ENCODE results near the gene RHBDF2.
A peak's percentile ranks its signal among the peaks of the same experiment; 100 is the strongest.

RHBDF2 gene

GRCh38 chr17:76452660-76453430 is 48.4 kb downstream of the RHBDF2 start, which contains the start of gene UBE2O:
Gene UBE2O, minus strand, starts transcription at chr17:76453152. Its CDS starts 11 bp downstream, at chr17:76453141.
- DNase-seq, result peak; percentile 94

GRCh38 chr17:76452127-76452659 is 49.0 kb downstream of the RHBDF2 start:
- DNase-seq, result peak; percentile 54

GRCh38 chr17:76451506-76451905 is 49.7 kb downstream of the RHBDF2 start:
- DNase-seq, result peak; percentile 39

- no peak for DNase-seq
These were observed 52.1 kb downstream of the RHBDF2 start for GRCh38 chr17:76449126-76449525.

- DNase-seq, result no peak
These were observed 53.1 kb downstream of the RHBDF2 start for GRCh38 chr17:76447931-76448652.

- DNase-seq, result no peak
These were observed 54.6 kb downstream of the RHBDF2 start for GRCh38 chr17:76446449-76447231.

- no peak for DNase-seq
These were observed 55.4 kb downstream of the RHBDF2 start for GRCh38 chr17:76445697-76446448.

- no peak for DNase-seq
These were observed 56.5 kb downstream of the RHBDF2 start for GRCh38 chr17:76444518-76445311.

GRCh38 chr17:76442341-76443338 is 58.6 kb downstream of the RHBDF2 start:
- DNase-seq, result peak; percentile 68

- peak; percentile 68 for DNase-seq
These were observed 59.4 kb downstream of the RHBDF2 start for GRCh38 chr17:76441686-76442340.

GRCh38 chr17:76440751-76441362 is 60.4 kb downstream of the RHBDF2 start:
- peak; percentile 81 for DNase-seq

- DNase-seq, result no peak
These were observed 61.8 kb downstream of the RHBDF2 start for GRCh38 chr17:76439314-76439928.

- DNase-seq, result no peak
These were observed 62.3 kb downstream of the RHBDF2 start for GRCh38 chr17:76438906-76439305.

- DNase-seq, result no peak
These were observed 63.5 kb downstream of the RHBDF2 start for GRCh38 chr17:76437467-76438402.

GRCh38 chr17:76435751-76436150 is 65.5 kb downstream of the RHBDF2 start:
- DNase-seq, result no peak

- DNase-seq, result no peak
These were observed 66.4 kb downstream of the RHBDF2 start for GRCh38 chr17:76434870-76435269.

- DNase-seq, result no peak
These were observed 67.5 kb downstream of the RHBDF2 start for GRCh38 chr17:76433693-76434092.
